ENCODE data around the gene TBC1D24. TPM values are rescaled to one million over a fixed set of nuclear protein-coding genes. Genes with fewer than 3 reads are reported as not detected.

TBC1D24 gene
- total and polyA plus RNA-seq, 9 of the 15 experiments (the other 6 are each of a cell fraction or from before 2014, with no cell fraction given) = 1.7 to 22.6 (median 7.2) TPM

DNA sequence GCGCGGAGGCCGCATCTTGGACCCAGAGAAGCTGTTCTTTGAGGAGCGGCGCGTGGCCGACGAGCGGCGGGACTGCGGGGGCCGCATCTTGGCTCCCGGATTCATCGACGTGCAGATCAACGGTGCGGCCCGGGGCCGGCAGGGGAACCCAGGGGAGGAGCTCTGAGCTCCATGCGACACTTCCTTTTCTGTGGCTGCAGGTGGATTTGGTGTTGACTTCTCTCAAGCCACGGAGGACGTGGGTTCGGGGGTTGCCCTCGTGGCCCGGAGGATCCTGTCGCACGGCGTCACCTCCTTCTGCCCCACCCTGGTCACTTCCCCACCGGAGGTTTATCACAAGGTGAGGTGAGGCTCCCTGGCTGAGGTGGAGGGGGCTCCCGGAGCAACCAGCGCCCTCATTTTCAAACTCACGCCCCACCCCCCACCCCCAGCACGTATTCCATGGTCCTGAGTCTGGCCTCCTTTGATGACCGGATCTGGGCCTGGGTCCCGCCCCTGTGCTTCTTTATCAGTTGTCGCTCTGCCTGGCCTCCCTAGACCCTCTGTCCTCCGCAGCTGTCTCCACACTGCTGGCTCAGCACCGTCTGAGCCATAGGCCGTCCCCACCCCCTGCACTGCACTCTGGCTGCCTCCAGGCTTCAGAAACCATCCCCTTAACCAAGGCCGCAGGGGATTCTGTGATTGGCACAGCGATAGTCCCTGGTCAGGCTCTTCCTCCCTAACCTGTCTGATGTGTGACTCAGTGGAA is 46.0 kb downstream of the TBC1D24 start (continued):
- TF ChIP-seq, protein P1, sequence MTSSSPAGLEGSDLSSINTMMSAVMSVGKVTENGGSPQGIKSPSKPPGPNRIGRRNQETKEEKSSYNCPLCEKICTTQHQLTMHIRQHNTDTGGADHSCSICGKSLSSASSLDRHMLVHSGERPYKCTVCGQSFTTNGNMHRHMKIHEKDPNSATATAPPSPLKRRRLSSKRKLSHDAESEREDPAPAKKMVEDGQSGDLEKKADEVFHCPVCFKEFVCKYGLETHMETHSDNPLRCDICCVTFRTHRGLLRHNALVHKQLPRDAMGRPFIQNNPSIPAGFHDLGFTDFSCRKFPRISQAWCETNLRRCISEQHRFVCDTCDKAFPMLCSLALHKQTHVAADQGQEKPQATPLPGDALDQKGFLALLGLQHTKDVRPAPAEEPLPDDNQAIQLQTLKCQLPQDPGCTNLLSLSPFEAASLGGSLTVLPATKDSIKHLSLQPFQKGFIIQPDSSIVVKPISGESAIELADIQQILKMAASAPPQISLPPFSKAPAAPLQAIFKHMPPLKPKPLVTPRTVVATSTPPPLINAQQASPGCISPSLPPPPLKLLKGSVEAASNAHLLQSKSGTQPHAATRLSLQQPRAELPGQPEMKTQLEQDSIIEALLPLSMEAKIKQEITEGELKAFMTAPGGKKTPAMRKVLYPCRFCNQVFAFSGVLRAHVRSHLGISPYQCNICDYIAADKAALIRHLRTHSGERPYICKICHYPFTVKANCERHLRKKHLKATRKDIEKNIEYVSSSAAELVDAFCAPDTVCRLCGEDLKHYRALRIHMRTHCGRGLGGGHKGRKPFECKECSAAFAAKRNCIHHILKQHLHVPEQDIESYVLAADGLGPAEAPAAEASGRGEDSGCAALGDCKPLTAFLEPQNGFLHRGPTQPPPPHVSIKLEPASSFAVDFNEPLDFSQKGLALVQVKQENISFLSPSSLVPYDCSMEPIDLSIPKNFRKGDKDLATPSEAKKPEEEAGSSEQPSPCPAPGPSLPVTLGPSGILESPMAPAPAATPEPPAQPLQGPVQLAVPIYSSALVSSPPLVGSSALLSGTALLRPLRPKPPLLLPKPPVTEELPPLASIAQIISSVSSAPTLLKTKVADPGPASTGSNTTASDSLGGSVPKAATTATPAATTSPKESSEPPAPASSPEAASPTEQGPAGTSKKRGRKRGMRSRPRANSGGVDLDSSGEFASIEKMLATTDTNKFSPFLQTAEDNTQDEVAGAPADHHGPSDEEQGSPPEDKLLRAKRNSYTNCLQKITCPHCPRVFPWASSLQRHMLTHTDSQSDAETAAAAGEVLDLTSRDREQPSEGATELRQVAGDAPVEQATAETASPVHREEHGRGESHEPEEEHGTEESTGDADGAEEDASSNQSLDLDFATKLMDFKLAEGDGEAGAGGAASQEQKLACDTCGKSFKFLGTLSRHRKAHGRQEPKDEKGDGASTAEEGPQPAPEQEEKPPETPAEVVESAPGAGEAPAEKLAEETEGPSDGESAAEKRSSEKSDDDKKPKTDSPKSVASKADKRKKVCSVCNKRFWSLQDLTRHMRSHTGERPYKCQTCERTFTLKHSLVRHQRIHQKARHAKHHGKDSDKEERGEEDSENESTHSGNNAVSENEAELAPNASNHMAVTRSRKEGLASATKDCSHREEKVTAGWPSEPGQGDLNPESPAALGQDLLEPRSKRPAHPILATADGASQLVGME (CRISPR knock-in tag; IDR thresholded peaks at IDR 0.05) = no peak
- TF ChIP-seq, protein P2, sequence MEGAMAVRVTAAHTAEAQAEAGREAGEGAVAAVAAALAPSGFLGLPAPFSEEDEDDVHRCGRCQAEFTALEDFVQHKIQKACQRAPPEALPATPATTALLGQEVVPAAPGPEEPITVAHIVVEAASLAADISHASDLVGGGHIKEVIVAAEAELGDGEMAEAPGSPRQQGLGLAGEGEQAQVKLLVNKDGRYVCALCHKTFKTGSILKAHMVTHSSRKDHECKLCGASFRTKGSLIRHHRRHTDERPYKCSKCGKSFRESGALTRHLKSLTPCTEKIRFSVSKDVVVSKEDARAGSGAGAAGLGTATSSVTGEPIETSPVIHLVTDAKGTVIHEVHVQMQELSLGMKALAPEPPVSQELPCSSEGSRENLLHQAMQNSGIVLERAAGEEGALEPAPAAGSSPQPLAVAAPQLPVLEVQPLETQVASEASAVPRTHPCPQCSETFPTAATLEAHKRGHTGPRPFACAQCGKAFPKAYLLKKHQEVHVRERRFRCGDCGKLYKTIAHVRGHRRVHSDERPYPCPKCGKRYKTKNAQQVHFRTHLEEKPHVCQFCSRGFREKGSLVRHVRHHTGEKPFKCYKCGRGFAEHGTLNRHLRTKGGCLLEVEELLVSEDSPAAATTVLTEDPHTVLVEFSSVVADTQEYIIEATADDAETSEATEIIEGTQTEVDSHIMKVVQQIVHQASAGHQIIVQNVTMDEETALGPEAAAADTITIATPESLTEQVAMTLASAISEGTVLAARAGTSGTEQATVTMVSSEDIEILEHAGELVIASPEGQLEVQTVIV (CRISPR knock-in tag; IDR thresholded peaks at IDR 0.05; ENCODE audit: borderline replicate concordance) = no peak
- TF ChIP-seq POLR2G (IDR thresholded peaks at IDR 0.05; ENCODE audit: low read depth, low read length) = peak; percentile 88
- TF ChIP-seq ZFPM2 (CRISPR knock-in tag; IDR thresholded peaks at IDR 0.05) = no peak
- TF ChIP-seq FOXK1 (CRISPR knock-in tag; IDR thresholded peaks at IDR 0.05; ENCODE audit: borderline replicate concordance) = 0 out of 2 replicates have a peak, but pooled peaks have one; percentile 65
- TF ChIP-seq WHSC1 (IDR thresholded peaks at IDR 0.05; ENCODE audit: low read length) = no peak
- TF ChIP-seq ZNF175 (CRISPR knock-in tag; IDR thresholded peaks at IDR 0.05; ENCODE audit: low read depth) = no peak
- TF ChIP-seq, protein P3, sequence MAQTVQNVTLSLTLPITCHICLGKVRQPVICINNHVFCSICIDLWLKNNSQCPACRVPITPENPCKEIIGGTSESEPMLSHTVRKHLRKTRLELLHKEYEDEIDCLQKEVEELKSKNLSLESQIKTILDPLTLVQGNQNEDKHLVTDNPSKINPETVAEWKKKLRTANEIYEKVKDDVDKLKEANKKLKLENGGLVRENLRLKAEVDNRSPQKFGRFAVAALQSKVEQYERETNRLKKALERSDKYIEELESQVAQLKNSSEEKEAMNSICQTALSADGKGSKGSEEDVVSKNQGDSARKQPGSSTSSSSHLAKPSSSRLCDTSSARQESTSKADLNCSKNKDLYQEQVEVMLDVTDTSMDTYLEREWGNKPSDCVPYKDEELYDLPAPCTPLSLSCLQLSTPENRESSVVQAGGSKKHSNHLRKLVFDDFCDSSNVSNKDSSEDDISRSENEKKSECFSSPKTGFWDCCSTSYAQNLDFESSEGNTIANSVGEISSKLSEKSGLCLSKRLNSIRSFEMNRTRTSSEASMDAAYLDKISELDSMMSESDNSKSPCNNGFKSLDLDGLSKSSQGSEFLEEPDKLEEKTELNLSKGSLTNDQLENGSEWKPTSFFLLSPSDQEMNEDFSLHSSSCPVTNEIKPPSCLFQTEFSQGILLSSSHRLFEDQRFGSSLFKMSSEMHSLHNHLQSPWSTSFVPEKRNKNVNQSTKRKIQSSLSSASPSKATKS (CRISPR knock-in tag; IDR thresholded peaks at IDR 0.05) = no peak
- 0 out of 2 replicates have a peak, but pooled peaks have one; percentile 7 for TF ChIP-seq CHD2 (IDR thresholded peaks at IDR 0.05; ENCODE audit: low read depth, low read length)
- TF ChIP-seq CEBPG (CRISPR knock-in tag; IDR thresholded peaks at IDR 0.05) = no peak
- TF ChIP-seq CEBPG (tag; conservative IDR thresholded peaks at IDR 0.05 in 1 of 2, IDR thresholded peaks at IDR 0.05 in 1 of 2) = no peak
- peak; percentile 39; the same call in 1 of the 2 replicates for TF ChIP-seq L3MBTL2 (IDR thresholded peaks at IDR 0.05)
- TF ChIP-seq PRPF4 (IDR thresholded peaks at IDR 0.05; ENCODE audit: insufficient read depth, low read depth, low read length, poor library complexity, severe bottlenecking) = no peak
- 0 out of 2 replicates have a peak, but pooled peaks have one; percentile 28 for TF ChIP-seq POLR2AphosphoS5 (IDR thresholded peaks at IDR 0.05; ENCODE audit: control insufficient read depth, insufficient read depth, low read depth, low read length)
